GM18870 (cell line): ENCODE measurements around the gene ERN1.

ENCODE experiments used
- ATAC-seq: cut with Tn5 transposase; IDR thresholded peaks from one replicate; pipeline ENCODE4 v1.9.1; 2021; ENCODE audit warnings: moderate library complexity; ENCODE audit not compliant: unreplicated experiment

Gene ERN1

DNA sequence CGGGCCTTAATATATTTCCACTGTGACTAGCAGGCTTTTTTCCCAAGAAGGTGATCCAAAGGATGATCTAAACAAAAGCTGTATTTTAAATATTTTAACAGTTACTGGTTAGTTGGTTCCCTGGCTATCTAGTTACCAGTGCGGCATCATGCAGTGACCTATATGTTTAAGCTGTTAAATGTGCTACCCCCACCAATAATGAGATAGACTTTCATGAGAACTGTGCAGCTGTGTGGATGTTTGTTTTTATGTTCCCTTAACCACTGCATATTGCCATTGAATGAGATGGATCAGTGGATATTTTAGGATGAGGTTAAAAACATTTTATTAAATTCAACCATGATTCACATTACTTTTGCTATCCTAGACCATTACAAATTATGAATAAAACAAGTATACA, 16.9 kb downstream of the ERN1 start:
- ATAC-seq, result no peak

DNA sequence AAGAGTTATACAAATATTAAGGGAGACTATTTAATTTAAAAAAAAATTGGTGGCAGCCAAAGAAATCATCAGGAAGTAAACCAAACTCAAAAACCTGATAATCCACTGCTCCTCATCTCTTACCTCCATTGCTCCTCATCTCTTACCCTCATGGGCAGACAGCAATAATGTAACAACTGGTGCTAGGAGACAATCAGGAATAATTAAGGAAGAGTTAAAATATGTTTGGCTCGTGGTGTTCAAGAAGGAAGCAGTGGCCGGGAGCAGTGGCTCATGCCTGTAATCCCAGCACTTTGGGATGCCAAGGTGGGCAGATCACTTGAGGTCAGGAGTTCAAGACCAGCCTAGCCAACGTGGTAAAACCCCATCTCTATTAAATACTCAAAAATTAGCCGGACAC, 18.1 kb downstream of the ERN1 start:
- ATAC-seq, result no peak

DNA sequence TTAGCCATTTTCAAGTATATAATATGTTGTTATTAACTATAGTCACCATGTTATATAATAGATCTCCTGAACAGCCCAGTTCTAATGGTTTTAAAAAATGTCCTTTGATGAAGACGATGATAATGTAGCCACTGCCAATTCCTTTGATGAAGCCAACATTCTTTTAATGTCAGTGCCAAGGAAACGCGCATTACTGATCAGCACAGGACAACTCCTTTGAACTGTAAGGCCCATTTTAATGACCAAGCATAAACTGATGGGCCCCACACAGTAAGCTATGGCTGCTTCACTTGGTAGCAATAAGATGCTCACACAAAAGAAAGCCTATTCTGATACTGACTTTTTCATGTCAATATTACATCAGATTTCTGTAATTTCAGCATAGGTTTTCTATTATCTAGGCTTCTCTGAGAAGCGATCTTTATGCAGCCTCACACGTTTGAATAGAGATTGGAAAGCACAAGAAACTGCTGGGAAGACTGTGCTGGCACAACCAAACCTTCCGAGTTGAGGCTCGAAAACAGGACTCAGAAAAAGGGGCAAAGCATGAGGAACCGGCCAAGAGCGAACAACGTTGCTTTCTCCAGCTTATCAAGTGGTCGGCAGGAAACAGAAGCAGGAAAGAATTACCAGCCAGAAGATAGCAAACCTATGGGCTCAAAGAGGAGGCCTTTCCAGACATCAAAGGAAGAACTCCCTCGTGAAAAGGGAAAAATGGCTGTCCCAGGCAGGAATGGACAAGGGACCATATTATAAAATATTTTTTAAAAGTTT, 19.4 kb downstream of the ERN1 start:
- no peak for ATAC-seq

DNA sequence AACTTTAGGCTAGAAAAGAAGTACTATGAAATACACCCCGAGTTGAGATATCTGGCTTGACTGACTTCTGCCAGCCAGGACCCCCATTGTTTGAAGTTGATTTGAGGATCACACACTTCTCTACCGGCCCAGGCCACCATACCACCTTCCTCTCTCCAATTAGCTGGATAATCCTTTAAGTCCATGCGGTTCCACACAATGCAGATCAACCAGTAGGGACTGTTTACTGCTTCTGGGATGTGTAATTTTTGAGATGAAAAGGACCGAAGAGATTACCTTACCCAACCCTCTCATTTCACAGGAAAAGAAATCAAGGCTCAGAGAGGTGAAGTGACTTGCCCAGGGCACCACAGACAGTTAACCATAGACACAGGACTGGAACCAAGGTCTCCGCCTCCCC, 20.5 kb downstream of the ERN1 start:
- no peak for ATAC-seq

DNA sequence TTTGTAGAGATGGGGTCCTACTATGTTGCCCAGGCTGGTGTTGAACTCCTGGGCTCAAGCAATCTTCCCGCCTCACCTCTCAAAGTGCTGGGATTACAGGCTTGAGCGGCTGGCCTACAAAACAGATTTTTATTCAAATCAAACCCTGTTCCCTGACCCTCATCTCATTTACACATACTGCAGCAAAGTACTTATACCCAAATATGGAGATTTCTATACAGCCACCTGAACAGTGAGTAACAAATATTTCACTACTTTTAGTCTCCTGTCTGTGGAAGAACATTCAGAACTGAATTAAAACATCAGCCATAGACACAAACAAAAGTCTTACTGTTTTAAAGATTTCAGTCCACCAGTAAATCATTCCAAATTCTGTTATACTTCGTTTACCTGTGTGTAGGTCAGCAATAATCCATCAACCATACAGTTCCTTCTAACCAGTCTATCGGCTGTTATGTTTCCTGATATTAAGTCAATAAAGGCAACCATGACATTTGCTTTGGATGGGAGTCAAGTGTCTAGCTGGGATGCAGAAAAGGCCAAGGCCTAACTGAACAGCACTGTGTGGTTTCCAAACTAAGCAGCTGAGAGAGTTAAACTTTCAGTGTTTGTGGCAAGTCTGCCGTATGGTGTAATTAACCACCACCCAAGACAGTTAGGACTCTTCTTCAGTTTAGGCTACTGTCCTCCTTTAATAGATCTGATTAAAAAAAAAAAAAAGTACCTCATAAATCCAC, 22.3 kb downstream of the ERN1 start:
- ATAC-seq, result no peak

DNA sequence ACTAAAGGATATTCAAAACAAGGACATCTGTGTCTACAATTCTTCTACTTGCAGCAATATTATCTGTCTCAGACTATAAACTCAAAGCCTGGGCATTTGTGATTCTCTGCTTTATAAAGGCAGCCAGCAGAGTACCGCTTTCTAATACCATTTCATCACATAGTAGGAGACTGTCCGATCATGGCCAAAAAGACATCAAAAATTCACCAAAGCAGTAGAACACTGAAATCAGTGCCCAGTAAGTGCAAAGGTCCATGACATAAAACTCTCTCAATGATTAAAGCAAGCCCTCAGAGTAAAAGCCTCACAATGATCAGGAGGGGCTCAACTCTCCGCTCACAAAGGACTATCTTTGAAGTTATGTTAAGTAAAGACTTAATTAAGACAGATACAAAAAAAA, 23.0 kb downstream of the ERN1 start:
- no peak for ATAC-seq

DNA sequence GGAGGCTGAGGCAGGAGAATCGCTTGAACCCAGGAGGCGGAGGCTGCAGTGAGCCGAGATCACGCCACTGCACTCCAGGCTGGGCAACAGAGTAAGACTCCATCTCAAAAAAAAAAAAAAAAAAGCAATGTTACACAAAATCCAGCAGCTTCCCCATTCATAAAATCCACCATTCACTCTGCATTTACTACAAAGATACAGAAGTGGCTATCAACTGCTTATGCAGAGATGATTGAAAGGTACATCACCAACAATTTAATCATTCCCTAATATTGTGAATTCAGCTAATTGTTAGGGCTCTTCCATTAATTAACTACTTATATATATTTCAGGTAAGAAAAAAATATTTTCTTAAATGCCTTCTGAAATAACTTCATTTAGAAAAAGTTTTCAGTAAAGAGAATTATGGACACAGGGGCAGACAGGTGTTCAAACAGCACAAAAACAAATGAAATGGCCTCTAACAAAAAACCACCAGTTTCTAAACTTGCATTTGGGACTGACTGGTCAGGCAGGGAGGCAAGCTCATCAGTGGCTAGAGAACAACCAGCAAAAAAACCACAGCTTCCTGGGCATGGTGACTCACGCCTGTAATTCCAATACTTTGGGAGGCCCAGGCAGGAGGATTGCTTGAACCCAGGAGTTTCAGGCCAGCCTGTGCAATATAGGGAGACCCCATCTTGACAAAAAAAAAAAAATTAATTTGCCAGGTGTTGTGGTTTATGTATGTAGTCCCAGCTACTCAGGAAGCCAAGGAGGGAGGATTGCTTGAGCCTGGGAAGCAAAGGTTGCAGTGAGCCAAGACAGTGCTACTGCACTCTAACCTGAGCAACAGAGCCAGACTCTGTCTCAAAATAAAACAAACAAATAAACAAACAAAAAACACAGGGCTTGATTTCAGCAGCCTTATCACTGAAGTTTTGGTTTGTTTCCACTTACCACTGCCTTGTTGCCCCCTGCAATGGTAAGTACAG, 26.3 kb downstream of the ERN1 start:
- ATAC-seq, result no peak

DNA sequence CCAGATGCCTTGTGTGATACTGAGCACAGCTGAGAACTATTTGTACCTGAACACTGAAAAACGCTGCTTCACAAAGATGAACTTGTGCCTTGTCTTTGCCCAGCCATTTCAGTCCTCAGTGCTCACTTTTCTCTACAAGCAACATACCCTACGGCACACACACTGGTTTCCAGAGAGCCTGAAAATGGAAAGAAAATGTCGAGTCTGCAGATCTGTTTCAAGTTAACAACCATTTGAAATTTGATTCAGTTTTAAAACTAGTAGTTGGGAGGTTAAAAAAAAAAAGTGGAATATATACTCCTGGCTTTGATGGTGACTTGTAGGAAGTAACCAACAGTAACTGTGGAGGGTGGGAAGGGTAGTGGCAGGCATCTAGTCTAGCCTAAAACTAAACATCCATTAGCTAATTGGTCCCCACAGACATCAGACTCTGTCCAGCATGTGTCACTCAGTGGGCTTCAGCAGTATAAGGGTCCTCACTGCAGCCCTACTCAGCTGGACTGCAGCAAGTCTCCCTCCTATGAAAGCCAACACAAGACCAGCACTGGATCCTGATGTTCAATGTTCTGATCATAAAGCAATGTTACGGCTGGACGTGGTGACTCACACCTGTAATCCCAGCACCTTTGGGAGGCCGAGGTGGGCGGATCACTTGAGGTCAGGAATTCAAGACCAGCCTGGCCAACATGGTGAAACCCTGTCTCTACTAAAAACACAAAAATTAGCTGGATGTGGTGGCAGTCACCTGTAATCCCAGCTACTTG, 27.1 kb downstream of the ERN1 start:
- no peak for ATAC-seq

DNA sequence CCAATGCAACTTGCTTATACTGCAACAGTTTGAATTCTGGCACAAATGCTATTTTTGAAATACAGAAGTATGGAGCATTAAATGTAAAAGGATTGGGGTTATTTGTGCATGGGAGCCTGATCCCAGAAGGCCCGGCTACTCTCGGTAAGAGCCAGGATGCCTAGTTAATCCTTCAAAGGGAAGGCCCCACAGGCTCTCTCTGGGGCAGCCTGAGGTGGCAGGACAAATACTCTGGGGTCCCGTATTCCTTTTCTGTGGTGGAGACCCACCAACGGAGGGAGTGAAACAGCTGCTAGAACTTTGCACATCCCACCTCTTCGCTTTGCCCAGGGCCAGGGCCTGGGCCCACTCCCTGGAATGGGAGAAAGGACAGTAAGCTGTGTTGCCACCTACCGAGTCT, 30.4 kb downstream of the ERN1 start:
- no peak for ATAC-seq

DNA sequence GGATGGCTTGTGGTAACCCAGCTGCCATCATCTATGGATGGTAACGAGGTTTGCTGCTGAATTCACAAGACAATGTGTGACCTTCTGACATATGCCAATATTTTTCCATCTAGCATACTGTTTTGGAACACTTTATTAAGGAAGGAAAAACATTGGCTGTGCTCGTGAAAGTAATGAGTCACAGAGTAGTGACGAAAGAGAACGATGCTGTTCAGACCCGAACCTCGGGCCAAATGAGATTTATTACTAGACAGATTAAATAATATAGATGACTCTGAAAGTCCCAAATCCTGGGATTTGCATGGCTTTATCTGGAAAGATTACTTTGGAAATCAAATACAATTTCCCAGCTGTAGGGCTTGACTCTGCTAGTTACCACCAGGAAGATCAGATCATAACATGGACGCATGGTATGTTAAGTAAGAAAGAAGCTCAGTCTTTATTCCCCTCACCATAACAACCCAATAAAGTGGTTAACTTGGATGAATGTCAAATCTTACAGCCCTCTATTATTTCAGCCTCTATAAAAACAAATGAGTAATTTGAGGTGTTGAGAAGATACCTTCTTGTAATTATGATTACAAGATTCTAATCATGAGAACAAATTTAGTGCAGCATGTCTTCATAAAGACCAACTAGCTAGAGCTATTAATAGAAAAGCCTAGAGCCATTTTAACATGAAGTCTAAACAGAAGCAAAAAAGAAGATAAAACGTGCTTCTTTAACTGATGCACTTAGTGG, 32.6 kb downstream of the ERN1 start:
- no peak for ATAC-seq

DNA sequence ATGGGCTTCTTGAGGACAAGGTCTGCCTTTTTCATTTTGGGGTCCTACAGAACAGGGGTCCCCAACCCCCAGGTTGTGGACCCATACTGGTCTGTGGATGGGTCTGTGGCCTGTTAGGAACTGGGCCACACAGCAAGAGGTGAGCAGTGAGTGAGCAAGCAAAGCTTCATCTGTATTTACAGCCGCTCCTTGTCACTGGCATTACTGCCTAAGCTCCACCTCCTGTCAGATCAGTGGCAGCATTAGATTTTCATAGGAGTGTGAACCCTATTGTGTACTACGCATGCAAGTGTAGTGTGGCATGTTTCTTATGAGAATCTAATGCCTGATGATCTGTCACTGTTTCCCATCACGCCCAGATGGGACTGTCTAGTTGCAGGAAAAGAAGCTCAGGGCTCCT, 33.9 kb downstream of the ERN1 start:
- no peak for ATAC-seq

DNA sequence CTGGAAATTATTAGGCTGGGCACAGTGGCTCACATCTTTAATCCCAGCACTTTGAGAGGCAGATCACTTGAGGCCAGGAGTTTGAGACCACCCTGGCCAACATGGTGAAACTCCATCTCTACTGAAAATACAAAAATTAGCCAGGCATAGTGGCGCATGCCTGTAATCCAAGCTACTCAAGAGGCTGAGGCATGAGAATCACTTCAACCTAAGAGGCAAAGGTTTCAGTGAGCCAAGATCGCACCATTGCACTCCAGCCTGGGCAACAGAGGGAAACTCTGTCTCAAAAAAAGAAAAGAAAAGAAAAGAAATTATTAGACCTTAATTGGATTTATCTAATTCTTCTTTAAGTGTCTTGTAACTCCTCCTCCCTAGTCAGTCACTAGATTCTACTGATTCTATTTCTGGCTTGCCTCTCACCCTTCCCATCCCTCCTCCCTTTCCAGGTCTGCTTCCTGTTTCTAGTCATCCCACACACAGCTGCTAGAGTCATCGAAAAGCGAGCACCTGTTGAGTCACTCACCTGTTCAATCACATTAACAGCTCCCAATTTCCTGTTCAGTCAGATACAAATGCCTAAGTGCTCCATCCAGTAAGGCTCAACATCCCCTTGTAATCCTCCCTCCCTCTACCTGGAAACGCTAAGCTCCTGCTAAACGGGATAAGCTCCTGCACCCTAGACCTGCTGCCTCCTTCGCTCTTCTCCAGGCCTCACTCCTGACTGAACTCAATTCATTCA, 34.6 kb downstream of the ERN1 start:
- ATAC-seq, result no peak

DNA sequence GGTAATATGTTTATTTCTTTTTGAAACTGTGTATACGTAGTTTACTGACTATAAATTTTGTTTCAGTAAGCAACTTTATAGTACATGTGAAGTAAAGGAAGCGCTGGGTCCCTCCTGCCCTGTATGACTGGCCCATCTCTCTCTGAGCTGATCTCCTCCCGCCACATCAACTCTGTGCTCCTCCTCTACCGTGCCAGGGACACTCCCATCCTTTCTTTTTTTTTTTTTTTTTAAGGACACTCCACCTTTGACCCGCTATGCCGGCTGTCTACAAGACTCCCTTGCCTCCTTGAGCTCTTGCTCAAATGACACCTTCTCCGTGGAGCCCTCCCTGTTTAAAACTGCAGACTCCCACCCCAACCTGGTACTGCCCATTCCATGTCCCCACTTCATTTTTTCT, 35.5 kb downstream of the ERN1 start:
- no peak for ATAC-seq

DNA sequence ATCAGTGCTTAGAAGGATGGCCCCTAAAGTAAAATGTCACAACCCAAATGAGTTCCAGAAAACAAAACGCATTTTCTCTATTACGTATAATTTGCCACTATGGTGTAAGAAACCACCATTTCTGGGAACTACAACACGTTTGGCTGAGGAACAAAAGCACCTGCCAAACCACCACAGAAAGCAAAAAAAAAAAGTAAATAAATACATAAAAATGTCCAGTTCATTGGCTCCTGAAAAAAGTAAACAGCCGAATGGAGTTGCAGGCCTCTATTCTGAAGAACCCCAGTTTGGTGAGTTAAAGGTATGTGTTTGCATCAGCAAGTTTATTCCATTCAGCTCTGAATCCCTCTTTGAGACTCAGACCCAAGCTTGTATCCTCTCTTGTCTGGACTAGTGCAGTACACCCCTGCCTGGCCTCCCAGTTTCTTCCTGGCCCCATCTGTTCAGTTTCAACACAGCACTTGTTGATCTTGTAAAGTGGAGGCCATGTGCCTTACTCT, 36.9 kb downstream of the ERN1 start:
- ATAC-seq, result no peak

DNA sequence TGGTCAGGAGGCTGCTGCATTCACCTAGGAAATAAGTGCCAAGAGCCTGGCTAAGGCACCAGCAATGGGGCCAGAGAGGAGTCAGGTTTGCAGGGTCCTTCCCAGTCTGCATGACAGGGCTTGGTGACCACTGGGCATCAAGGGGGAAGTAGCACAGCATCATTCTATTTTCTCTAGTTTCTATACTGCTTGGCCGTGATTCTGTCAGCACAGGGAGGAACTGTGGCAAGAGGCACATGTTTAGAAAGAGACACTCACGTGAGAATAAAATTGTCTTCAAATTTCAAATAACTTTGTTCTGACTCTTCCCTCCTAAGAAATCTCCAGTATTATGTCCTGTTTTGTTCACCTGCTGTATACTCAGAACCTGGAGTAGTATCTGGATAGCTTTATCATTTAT, 37.8 kb downstream of the ERN1 start:
- no peak for ATAC-seq

DNA sequence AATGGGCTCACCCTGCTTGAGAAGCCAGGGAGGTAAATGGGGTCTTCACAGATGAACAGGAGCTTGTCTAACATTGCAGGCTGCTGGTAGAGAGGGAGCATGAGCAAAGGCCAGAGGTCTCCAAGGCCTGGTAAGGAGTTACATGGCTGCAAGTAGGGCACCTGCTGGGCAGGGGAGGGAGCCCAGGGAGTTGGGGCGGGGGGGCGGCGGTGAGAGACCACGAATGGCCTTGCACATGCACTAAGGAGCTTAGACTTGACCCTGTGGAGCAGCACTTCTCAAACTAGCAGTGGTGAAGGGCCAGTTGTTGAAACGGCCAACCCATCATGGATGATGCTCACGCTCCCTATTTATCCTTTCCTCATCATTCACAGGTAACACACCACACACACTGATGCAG, 38.4 kb downstream of the ERN1 start:
- no peak for ATAC-seq

DNA sequence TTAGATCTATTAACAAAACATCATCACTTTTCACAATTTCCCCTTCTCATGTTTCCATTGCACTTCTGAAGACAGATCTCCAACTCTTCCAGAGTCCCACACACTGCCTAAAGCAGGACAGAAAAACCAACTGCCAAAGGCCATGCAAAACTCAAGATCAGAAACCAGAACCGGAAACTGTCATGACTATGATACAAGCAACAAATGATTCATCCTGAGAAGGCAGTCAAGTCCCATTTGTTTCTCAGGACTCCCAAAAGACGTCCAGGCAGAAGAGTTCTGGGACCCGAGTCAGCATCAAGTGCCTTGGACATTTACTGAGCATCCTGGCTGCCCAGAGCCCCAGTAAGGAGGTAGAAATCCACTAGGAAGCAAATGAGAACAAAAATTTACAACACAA, 38.8 kb downstream of the ERN1 start:
- peak; percentile 70 for ATAC-seq

DNA sequence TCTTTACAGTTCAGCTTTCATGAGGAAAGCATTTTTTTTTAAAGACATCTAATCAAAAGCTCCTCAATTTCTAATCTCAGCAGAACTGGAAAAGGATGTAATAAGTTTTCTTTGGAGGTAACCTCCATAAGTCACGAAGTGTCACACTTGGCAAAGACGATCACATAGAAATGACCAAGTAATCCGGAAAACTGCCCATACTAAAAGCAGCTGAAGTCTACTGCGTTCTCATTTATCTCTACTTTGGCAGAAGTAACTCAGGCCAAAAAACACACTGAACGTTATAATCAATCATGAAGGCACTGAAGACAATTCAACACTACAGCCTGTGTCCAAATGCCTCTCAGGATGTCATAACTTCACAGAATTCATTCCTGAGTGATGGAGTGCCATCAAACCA, 39.8 kb downstream of the ERN1 start:
- ATAC-seq, result no peak
